Measurements from ENCODE around the gene DAPK3.
A peak's percentile ranks its signal among the peaks of the same experiment; 100 is the strongest.

The DAPK3 gene

GRCh38 chr19:3986260-3987041, 15.6 kb upstream of the DAPK3 start:
- peaks cover 12% of the 10 kb centered on the region; the same call in 1 of the 2 replicates for H3F3A ChIP-seq (ENCODE audit: insufficient read depth, low read length)
- no peak overlapping the region for H2AFZ ChIP-seq (ENCODE audit: low read length)

GRCh38 chr19:3985643-3986259, 14.9 kb upstream of the DAPK3 start:
- TF ChIP-seq EZH2 (IDR thresholded peaks at IDR 0.05; ENCODE audit: borderline replicate concordance, low read length) = no peak
- no peak for TF ChIP-seq CTCF (IDR thresholded peaks at IDR 0.05; ENCODE audit: low read length)
- H3K36me3 ChIP-seq (ENCODE audit: insufficient read depth, low read length) = peaks cover 43% of the 10 kb centered on the region
- no peaks in the 10 kb centered on the region for H3K9me2 ChIP-seq (ENCODE audit: low read depth, low read length)
- 0 out of 2 replicates have a peak overlapping the region, but pooled peaks have one; percentile 7 for H2AFZ ChIP-seq (ENCODE audit: low read length)
- H3K9me3 ChIP-seq (ENCODE audit: low read length) = no peaks in the 10 kb centered on the region
- H3F3A ChIP-seq (ENCODE audit: insufficient read depth, low read length) = peaks cover 12% of the 10 kb centered on the region; the same call in 1 of the 2 replicates
- H3K4me3 ChIP-seq (ENCODE audit: low read depth, low read length, poor library complexity, severe bottlenecking) = peak overlapping the region; percentile 99
- peak overlapping the region; percentile 93 for H3K4me2 ChIP-seq (ENCODE audit: low read length)
- peaks cover 28% of the 10 kb centered on the region for H3K79me2 ChIP-seq (ENCODE audit: insufficient read depth, low read length)
- H3K9ac ChIP-seq (ENCODE audit: low read length) = peak overlapping the region; percentile 65
- H3K27ac ChIP-seq (ENCODE audit: low read depth, low read length, poor library complexity, severe bottlenecking) = peak overlapping the region; percentile 88
- no peaks in the 10 kb centered on the region for H3K27me3 ChIP-seq (ENCODE audit: insufficient read depth, low read length)
- H3K4me1 ChIP-seq (ENCODE audit: insufficient read depth, low read length, severe bottlenecking) = peaks cover 47% of the 10 kb centered on the region
- no peaks in the 10 kb centered on the region for H4K20me1 ChIP-seq (ENCODE audit: insufficient read depth, low read length)

More at GRCh38 chr19:3986260-3987041, 15.6 kb upstream of the DAPK3 start:
- peak overlapping the region; percentile 65 for H3K9ac ChIP-seq (ENCODE audit: low read length)
- H3K9me2 ChIP-seq (ENCODE audit: low read depth, low read length) = no peaks in the 10 kb centered on the region
- no peaks in the 10 kb centered on the region for H3K9me3 ChIP-seq (ENCODE audit: low read length)
- H3K27me3 ChIP-seq (ENCODE audit: insufficient read depth, low read length) = no peaks in the 10 kb centered on the region
- H3K79me2 ChIP-seq (ENCODE audit: insufficient read depth, low read length) = peaks cover 27% of the 10 kb centered on the region
- H3K4me1 ChIP-seq (ENCODE audit: insufficient read depth, low read length, severe bottlenecking) = peaks cover 47% of the 10 kb centered on the region
- H3K4me2 ChIP-seq (ENCODE audit: low read length) = peak overlapping the region; percentile 93
- no peak for TF ChIP-seq EZH2 (IDR thresholded peaks at IDR 0.05; ENCODE audit: borderline replicate concordance, low read length)
- peak; percentile 85 for TF ChIP-seq CTCF (IDR thresholded peaks at IDR 0.05; ENCODE audit: low read length)
- H3K4me3 ChIP-seq (ENCODE audit: low read depth, low read length, poor library complexity, severe bottlenecking) = peak overlapping the region; percentile 99
- H4K20me1 ChIP-seq (ENCODE audit: insufficient read depth, low read length) = no peaks in the 10 kb centered on the region
- peak overlapping the region; percentile 88 for H3K27ac ChIP-seq (ENCODE audit: low read depth, low read length, poor library complexity, severe bottlenecking)
- peaks cover 36% of the 10 kb centered on the region for H3K36me3 ChIP-seq (ENCODE audit: insufficient read depth, low read length)

- Histone ChIP-seq H3F3A (ENCODE audit: insufficient read depth, low read length) (peaks cover 12% of the 10 kb centered on the region; the same call in 1 of the 2 replicates), H2AFZ (ENCODE audit: low read length) (0 out of 2 replicates have a peak within 1 kb of the TSS, but pooled peaks have one; percentile 7), H3K4me2 (ENCODE audit: low read length) (peak within 1 kb of the TSS; percentile 93), H4K20me1 (ENCODE audit: insufficient read depth, low read length) (no peaks in the 10 kb centered on the region), H3K9me3 (ENCODE audit: low read length) (no peaks in the 10 kb centered on the region), H3K9me2 (ENCODE audit: low read depth, low read length) (no peaks in the 10 kb centered on the region), H3K27me3 (ENCODE audit: insufficient read depth, low read length) (no peaks in the 10 kb centered on the region), H3K9ac (ENCODE audit: low read length) (peak within 1 kb of the TSS; percentile 100), H3K4me3 (ENCODE audit: low read depth, low read length, poor library complexity, severe bottlenecking) (peak within 1 kb of the TSS; percentile 99), H3K36me3 (ENCODE audit: insufficient read depth, low read length) (peaks cover 50% of the 10 kb centered on the region), H3K4me1 (ENCODE audit: insufficient read depth, low read length, severe bottlenecking) (peaks cover 47% of the 10 kb centered on the region), H3K79me2 (ENCODE audit: insufficient read depth, low read length) (peaks cover 28% of the 10 kb centered on the region), H3K27ac (ENCODE audit: low read depth, low read length, poor library complexity, severe bottlenecking) (peak within 1 kb of the TSS; percentile 88)
- TF ChIP-seq CTCF (IDR thresholded peaks at IDR 0.05; ENCODE audit: low read length) (no peak), EZH2 (IDR thresholded peaks at IDR 0.05; ENCODE audit: borderline replicate concordance, low read length) (no peak)
Observed at GRCh38 chr19:3984908-3985642, 14.2 kb upstream of the DAPK3 start, which contains the start of gene EEF2. TSS of gene EEF2 (minus strand) at chr19:3985463. CDS start at chr19:3985380, 83 bp downstream.

Data from OCI-LY1 (cell line).